Erythroblast (primary cell): Measurements from ENCODE around the gene CDK5R2.

ENCODE experiments used
- GATA1 ChIP-seq: IDR thresholded peaks from 2 replicates; pipeline ENCODE4 v1.6.1; 2011; ENCODE audit warnings: low read depth, mild to moderate bottlenecking, control low read depth, low read length, moderate library complexity
- POLR2A ChIP-seq: IDR thresholded peaks from 2 replicates; pipeline ENCODE4 v1.6.1; 2011; ENCODE audit warnings: mild to moderate bottlenecking, low read length

DNA sequence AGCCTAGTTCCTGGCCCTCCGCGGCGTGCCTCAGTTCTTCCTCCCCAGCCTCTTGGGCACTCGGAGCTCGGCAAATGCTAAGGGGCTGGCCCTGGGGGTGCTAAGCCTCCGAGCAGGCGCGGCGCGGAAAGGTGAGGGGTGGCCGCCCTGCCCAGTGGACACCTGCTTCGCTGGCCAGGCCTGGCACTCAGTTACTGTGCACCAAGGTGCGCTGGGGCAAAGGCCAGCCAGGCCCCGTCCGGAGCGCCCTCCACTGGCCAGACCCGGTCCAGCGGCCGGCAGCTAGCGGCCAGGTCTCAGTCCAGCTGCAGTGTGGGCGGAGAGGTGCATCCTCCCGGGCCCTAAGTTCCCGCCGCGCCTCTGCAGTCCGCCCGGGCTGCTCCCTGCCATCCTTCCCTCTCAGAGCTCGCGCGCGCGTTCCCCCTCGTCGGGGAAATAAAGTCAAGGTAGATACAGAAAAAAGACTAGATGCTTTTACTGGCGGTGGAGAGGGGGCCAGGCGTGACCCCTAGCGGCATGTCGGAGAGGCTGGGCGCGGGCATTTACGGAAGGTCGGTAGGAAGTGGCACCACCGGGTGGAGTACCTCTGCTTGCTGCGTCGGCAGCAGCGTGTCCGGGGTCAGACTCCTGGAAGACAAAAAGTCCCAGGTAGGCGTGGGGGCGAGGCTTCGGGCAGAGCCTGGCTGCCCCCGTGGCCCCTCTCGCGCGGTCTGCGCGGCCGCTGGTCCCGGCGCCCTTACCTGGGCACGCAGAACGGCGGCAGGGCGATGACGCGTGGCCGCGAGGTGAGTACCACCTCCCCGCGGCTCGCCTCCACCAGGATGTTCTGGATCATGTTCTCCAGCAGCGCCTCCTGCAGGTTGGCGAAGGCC lies 43.2 kb downstream of the CDK5R2 start:
- TF ChIP-seq POLR2A (no peak), GATA1 (no peak)
